Measurements from ENCODE around the gene FAM98B. TPM values are rescaled to one million over a fixed set of nuclear protein-coding genes. Genes with fewer than 3 reads are reported as not detected.

Gene FAM98B
- total RNA-seq, 1 experiment from 2014 or later = 38.1 TPM

DNA sequence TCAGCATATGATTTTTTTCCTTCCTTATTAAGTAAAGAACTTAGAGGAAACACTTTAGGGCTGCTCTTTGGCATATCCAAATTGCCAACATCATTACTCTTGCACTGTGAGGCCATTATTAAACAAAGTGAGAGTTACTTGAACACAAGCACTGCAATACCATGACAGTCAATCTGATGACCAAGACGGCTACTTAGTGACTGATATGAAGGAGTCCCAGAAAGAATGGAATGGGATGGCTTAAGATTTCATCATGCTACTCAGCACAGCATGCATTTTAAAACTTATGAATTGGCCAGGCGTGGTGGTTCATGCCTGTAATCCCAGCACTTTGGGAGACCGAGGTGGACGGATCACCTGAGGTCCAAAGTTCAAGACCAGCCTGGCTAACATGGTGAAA lies 55.2 kb downstream of the FAM98B start:
- CTCF ChIA-PET = no interaction called here
- no peak for ATAC-seq
- DNase-seq (ENCODE audit: low spot score) = no peak
- H3K4me3 Mint-ChIP-seq = no peak overlapping the region
- H3K36me3 Mint-ChIP-seq = no peaks in the 10 kb centered on the region
- H3K27me3 Mint-ChIP-seq (ENCODE audit: low read depth) = no peaks in the 10 kb centered on the region
- H3K27ac Mint-ChIP-seq = no peak overlapping the region
- H3K4me1 Mint-ChIP-seq = no peaks in the 10 kb centered on the region
- POLR2A ChIA-PET = no interaction called here
- H3K9me3 Mint-ChIP-seq = no peaks in the 10 kb centered on the region
- TF ChIP-seq, protein P1, sequence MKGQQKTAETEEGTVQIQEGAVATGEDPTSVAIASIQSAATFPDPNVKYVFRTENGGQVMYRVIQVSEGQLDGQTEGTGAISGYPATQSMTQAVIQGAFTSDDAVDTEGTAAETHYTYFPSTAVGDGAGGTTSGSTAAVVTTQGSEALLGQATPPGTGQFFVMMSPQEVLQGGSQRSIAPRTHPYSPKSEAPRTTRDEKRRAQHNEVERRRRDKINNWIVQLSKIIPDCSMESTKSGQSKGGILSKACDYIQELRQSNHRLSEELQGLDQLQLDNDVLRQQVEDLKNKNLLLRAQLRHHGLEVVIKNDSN (CRISPR knock-in tag; IDR thresholded peaks at IDR 0.05) = no peak
- TF ChIP-seq SOX15 (CRISPR knock-in tag; IDR thresholded peaks at IDR 0.05) (no peak), PRRX2 (CRISPR knock-in tag; IDR thresholded peaks at IDR 0.05) (no peak), JUN (CRISPR knock-in tag; IDR thresholded peaks at IDR 0.05) (no peak), IRF2 (CRISPR knock-in tag; IDR thresholded peaks at IDR 0.05; ENCODE audit: borderline replicate concordance, low read depth) (no peak), ZBTB21 (CRISPR knock-in tag; IDR thresholded peaks at IDR 0.05; ENCODE audit: borderline replicate concordance) (no peak), GRHL2 (CRISPR knock-in tag; IDR thresholded peaks at IDR 0.05; ENCODE audit: insufficient replicate concordance, severe bottlenecking) (no peak), SP1 (CRISPR knock-in tag; conservative IDR thresholded peaks at IDR 0.05) (no peak), ZNF121 (CRISPR knock-in tag; IDR thresholded peaks at IDR 0.05) (no peak), NR2C2 (CRISPR knock-in tag; IDR thresholded peaks at IDR 0.05) (no peak), KAT7 (CRISPR knock-in tag; IDR thresholded peaks at IDR 0.05; ENCODE audit: borderline replicate concordance) (no peak), OVOL2 (CRISPR knock-in tag; IDR thresholded peaks at IDR 0.05; ENCODE audit: borderline replicate concordance) (no peak), MYBL2 (CRISPR knock-in tag; IDR thresholded peaks at IDR 0.05) (no peak)
- TF ChIP-seq, protein P2, sequence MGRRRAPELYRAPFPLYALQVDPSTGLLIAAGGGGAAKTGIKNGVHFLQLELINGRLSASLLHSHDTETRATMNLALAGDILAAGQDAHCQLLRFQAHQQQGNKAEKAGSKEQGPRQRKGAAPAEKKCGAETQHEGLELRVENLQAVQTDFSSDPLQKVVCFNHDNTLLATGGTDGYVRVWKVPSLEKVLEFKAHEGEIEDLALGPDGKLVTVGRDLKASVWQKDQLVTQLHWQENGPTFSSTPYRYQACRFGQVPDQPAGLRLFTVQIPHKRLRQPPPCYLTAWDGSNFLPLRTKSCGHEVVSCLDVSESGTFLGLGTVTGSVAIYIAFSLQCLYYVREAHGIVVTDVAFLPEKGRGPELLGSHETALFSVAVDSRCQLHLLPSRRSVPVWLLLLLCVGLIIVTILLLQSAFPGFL (CRISPR knock-in tag; IDR thresholded peaks at IDR 0.05; ENCODE audit: borderline replicate concordance) = no peak
- TF ChIP-seq, protein P3, sequence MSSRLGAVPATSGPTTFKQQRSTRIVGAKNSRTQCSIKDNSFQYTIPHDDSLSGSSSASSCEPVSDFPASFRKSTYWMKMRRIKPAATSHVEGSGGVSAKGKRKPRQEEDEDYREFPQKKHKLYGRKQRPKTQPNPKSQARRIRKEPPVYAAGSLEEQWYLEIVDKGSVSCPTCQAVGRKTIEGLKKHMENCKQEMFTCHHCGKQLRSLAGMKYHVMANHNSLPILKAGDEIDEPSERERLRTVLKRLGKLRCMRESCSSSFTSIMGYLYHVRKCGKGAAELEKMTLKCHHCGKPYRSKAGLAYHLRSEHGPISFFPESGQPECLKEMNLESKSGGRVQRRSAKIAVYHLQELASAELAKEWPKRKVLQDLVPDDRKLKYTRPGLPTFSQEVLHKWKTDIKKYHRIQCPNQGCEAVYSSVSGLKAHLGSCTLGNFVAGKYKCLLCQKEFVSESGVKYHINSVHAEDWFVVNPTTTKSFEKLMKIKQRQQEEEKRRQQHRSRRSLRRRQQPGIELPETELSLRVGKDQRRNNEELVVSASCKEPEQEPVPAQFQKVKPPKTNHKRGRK (CRISPR knock-in tag; IDR thresholded peaks at IDR 0.05; ENCODE audit: borderline replicate concordance) = no peak
- TF ChIP-seq, protein P4, sequence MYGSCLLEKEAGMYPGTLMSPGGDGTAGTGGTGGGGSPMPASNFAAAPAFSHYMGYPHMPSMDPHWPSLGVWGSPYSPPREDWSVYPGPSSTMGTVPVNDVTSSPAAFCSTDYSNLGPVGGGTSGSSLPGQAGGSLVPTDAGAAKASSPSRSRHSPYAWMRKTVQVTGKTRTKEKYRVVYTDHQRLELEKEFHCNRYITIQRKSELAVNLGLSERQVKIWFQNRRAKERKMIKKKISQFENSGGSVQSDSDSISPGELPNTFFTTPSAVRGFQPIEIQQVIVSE (CRISPR knock-in tag; IDR thresholded peaks at IDR 0.05; ENCODE audit: borderline replicate concordance) = no peak
- TF ChIP-seq, protein P5, sequence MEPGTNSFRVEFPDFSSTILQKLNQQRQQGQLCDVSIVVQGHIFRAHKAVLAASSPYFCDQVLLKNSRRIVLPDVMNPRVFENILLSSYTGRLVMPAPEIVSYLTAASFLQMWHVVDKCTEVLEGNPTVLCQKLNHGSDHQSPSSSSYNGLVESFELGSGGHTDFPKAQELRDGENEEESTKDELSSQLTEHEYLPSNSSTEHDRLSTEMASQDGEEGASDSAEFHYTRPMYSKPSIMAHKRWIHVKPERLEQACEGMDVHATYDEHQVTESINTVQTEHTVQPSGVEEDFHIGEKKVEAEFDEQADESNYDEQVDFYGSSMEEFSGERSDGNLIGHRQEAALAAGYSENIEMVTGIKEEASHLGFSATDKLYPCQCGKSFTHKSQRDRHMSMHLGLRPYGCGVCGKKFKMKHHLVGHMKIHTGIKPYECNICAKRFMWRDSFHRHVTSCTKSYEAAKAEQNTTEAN (CRISPR knock-in tag; IDR thresholded peaks at IDR 0.05) = no peak
- TF ChIP-seq, protein P6, sequence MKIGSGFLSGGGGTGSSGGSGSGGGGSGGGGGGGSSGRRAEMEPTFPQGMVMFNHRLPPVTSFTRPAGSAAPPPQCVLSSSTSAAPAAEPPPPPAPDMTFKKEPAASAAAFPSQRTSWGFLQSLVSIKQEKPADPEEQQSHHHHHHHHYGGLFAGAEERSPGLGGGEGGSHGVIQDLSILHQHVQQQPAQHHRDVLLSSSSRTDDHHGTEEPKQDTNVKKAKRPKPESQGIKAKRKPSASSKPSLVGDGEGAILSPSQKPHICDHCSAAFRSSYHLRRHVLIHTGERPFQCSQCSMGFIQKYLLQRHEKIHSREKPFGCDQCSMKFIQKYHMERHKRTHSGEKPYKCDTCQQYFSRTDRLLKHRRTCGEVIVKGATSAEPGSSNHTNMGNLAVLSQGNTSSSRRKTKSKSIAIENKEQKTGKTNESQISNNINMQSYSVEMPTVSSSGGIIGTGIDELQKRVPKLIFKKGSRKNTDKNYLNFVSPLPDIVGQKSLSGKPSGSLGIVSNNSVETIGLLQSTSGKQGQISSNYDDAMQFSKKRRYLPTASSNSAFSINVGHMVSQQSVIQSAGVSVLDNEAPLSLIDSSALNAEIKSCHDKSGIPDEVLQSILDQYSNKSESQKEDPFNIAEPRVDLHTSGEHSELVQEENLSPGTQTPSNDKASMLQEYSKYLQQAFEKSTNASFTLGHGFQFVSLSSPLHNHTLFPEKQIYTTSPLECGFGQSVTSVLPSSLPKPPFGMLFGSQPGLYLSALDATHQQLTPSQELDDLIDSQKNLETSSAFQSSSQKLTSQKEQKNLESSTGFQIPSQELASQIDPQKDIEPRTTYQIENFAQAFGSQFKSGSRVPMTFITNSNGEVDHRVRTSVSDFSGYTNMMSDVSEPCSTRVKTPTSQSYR (CRISPR knock-in tag; IDR thresholded peaks at IDR 0.05) = no peak

DNA sequence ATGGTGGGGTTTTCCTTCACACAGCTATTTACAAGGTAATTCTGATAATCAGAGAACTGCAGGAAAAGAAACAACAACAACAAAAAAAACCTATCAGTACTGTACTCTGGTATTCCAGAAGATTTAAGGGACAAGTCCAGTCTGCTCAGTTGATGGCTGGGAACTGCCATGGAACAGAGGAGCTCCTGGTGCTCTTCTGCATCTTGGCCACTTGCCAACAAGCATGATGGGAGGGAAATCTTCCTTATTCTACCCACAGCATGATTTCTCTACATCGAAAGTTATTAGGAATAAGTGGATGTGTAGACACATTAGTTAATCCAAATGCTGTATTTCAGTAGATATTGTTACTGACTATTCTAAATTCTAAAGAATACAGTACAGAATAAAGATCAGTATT lies 59.0 kb downstream of the FAM98B start:
- H3K36me3 Mint-ChIP-seq = no peaks in the 10 kb centered on the region
- no peak overlapping the region for H3K27ac Mint-ChIP-seq
- H3K4me1 Mint-ChIP-seq = peaks cover 35% of the 10 kb centered on the region
- no peak overlapping the region for H3K4me3 Mint-ChIP-seq
- no peaks in the 10 kb centered on the region for H3K27me3 Mint-ChIP-seq (ENCODE audit: low read depth)
- H3K9me3 Mint-ChIP-seq = no peaks in the 10 kb centered on the region
- CTCF ChIA-PET = interaction anchor here (0.9 to 1.6 kb wide), 2 partner anchors 51 to 187 kb away, joined by 4 to 5 read pairs; no protein-coding TSS in a partner anchor
- ATAC-seq (no peak), DNase-seq (ENCODE audit: low spot score) (no peak)
- POLR2A ChIA-PET = no interaction called here
- TF ChIP-seq, protein P7, sequence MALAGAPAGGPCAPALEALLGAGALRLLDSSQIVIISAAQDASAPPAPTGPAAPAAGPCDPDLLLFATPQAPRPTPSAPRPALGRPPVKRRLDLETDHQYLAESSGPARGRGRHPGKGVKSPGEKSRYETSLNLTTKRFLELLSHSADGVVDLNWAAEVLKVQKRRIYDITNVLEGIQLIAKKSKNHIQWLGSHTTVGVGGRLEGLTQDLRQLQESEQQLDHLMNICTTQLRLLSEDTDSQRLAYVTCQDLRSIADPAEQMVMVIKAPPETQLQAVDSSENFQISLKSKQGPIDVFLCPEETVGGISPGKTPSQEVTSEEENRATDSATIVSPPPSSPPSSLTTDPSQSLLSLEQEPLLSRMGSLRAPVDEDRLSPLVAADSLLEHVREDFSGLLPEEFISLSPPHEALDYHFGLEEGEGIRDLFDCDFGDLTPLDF (CRISPR knock-in tag; IDR thresholded peaks at IDR 0.05) = no peak
- no peak for TF ChIP-seq HMGA2 (CRISPR knock-in tag; IDR thresholded peaks at IDR 0.05)
- TF ChIP-seq, protein P2 (CRISPR knock-in tag; IDR thresholded peaks at IDR 0.05; ENCODE audit: borderline replicate concordance) = no peak
- no peak for TF ChIP-seq CBFB (CRISPR knock-in tag; IDR thresholded peaks at IDR 0.05; ENCODE audit: low read depth)
- TF ChIP-seq, protein P8, sequence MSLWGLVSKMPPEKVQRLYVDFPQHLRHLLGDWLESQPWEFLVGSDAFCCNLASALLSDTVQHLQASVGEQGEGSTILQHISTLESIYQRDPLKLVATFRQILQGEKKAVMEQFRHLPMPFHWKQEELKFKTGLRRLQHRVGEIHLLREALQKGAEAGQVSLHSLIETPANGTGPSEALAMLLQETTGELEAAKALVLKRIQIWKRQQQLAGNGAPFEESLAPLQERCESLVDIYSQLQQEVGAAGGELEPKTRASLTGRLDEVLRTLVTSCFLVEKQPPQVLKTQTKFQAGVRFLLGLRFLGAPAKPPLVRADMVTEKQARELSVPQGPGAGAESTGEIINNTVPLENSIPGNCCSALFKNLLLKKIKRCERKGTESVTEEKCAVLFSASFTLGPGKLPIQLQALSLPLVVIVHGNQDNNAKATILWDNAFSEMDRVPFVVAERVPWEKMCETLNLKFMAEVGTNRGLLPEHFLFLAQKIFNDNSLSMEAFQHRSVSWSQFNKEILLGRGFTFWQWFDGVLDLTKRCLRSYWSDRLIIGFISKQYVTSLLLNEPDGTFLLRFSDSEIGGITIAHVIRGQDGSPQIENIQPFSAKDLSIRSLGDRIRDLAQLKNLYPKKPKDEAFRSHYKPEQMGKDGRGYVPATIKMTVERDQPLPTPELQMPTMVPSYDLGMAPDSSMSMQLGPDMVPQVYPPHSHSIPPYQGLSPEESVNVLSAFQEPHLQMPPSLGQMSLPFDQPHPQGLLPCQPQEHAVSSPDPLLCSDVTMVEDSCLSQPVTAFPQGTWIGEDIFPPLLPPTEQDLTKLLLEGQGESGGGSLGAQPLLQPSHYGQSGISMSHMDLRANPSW (CRISPR knock-in tag; conservative IDR thresholded peaks at IDR 0.05; ENCODE audit: low read depth) = no peak
